ENCODE results near the gene GFER.

DNA sequence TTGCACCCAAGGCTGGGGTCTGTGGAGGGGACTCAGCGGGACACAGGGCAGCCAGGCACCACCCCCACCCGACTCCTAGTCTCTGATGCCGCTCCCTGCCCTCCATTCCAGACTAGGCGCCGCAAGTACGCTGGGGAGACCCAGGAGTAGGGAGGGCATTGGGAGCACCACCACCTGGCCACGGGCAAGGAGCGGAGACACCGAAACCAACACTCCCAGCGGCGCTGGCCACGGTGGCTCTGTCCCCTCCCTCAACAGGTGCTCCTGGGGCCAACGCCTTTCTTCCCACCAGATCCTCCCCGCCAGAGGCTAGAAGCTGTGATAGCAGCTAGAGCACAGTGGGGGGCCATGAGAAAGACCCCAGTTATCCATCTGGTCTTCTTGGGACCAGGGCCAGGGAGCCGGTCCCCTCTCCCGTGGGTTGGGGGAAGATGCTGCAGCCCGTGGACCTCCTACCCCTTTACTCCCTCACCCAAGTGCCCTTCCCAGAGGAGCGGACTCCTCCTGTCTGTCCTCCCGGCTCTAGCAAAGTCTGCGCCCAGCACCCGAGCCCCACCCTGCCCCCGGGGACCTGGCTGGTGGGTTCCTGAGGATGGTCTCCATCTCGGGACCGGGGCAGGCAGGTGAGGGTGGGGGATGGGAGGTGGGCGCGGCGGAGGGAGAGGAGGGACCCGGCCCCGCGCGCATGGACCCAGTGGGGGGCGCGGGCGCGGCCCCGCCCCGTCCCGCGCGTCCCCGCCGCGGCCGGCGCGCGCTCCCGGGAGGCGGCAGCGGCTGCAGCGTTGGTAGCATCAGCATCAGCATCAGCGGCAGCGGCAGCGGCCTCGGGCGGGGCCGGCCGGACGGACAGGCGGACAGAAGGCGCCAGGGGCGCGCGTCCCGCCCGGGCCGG is 5.5 kb downstream of the GFER start, which contains the start of gene SYNGR3:
- TF ChIP-seq, protein P1, sequence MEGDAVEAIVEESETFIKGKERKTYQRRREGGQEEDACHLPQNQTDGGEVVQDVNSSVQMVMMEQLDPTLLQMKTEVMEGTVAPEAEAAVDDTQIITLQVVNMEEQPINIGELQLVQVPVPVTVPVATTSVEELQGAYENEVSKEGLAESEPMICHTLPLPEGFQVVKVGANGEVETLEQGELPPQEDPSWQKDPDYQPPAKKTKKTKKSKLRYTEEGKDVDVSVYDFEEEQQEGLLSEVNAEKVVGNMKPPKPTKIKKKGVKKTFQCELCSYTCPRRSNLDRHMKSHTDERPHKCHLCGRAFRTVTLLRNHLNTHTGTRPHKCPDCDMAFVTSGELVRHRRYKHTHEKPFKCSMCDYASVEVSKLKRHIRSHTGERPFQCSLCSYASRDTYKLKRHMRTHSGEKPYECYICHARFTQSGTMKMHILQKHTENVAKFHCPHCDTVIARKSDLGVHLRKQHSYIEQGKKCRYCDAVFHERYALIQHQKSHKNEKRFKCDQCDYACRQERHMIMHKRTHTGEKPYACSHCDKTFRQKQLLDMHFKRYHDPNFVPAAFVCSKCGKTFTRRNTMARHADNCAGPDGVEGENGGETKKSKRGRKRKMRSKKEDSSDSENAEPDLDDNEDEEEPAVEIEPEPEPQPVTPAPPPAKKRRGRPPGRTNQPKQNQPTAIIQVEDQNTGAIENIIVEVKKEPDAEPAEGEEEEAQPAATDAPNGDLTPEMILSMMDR (IDR thresholded peaks at IDR 0.05), result no peak
- TF ChIP-seq POLR2AphosphoS5 (IDR thresholded peaks at IDR 0.05), result no peak
